Kidney epithelial cell (primary cell): ENCODE data around the gene SUCLA2. TPM values are rescaled to one million over a fixed set of nuclear protein-coding genes. Genes with fewer than 3 reads are reported as not detected.

Experiments
- DNase-seq: peaks from one replicate; pipeline ENCODE4 v3.0.0-alpha.2; 2010; ENCODE audit warnings: low read depth
- H3K27me3 ChIP-seq: 2 replicates; pipeline ENCODE4 v1.6.0; 2011; ENCODE audit warnings: low read length; ENCODE audit not compliant: control insufficient read depth, insufficient read depth
- H3K36me3 ChIP-seq: 2 replicates; pipeline ENCODE4 v1.5.1; 2011; ENCODE audit warnings: low read length; ENCODE audit not compliant: control insufficient read depth, insufficient read depth
- H3K4me3 ChIP-seq: 2 replicates; pipeline ENCODE4 v1.5.1; 2011; ENCODE audit warnings: low read depth, mild to moderate bottlenecking, control low read depth, low read length
- total RNA-seq: library from RNA; depleted of rRNA; stranded (reverse); fragments of >200 nt; gene quantifications from 2 replicates; pipeline ENCODE4 v1.2.3, GENCODE V29; 2015
- TF ChIP-seq, protein P1 (sequence below): IDR thresholded peaks from 2 replicates; pipeline ENCODE4 v1.5.1; 2011; ENCODE audit warnings: mild to moderate bottlenecking, moderate library complexity, low read length, control low read depth, inconsistent platforms; ENCODE audit not compliant: insufficient read depth, poor library complexity, severe bottlenecking

Gene SUCLA2
- total RNA-seq, 1 donor from 2014 or later: 32.7 TPM

DNA sequence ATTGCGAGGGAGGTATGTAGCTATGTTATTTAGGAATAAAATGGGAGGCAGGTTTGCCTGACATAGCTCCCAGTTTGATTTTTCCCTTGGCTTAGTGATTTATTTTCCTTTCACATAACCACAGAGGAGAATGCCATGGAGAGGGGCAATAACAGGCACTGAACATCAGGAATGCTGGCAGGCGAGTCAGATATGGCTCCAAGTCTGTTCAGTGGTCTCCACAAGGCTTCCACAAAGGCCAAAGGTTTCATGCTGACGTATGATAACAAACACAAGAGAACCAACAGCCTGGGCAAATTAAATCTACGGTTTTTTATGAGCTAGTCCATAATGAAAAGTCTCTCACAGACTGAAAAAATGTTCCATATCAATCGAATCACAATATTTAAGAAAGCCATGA is 66.7 kb downstream of the SUCLA2 start:
- no peak for DNase-seq
- TF ChIP-seq, protein P1, sequence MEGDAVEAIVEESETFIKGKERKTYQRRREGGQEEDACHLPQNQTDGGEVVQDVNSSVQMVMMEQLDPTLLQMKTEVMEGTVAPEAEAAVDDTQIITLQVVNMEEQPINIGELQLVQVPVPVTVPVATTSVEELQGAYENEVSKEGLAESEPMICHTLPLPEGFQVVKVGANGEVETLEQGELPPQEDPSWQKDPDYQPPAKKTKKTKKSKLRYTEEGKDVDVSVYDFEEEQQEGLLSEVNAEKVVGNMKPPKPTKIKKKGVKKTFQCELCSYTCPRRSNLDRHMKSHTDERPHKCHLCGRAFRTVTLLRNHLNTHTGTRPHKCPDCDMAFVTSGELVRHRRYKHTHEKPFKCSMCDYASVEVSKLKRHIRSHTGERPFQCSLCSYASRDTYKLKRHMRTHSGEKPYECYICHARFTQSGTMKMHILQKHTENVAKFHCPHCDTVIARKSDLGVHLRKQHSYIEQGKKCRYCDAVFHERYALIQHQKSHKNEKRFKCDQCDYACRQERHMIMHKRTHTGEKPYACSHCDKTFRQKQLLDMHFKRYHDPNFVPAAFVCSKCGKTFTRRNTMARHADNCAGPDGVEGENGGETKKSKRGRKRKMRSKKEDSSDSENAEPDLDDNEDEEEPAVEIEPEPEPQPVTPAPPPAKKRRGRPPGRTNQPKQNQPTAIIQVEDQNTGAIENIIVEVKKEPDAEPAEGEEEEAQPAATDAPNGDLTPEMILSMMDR: no peak
- no peak overlapping the region for H3K4me3 ChIP-seq
- no peaks in the 10 kb centered on the region for H3K36me3 ChIP-seq
- no peaks in the 10 kb centered on the region for H3K27me3 ChIP-seq

- TF ChIP-seq, protein P1: no peak
- H3K36me3 ChIP-seq: no peaks in the 10 kb centered on the region
- no peaks in the 10 kb centered on the region for H3K27me3 ChIP-seq
- H3K4me3 ChIP-seq: no peak overlapping the region
- DNase-seq: no peak
Measured at GRCh38 chr13:47932950-47933923, 67.8 kb downstream of the SUCLA2 start.

GRCh38 chr13:47930649-47931165 is 70.4 kb downstream of the SUCLA2 start:
- TF ChIP-seq, protein P1: no peak
- no peak overlapping the region for H3K4me3 ChIP-seq
- H3K27me3 ChIP-seq: no peaks in the 10 kb centered on the region
- no peaks in the 10 kb centered on the region for H3K36me3 ChIP-seq
- DNase-seq: no peak

GRCh38 chr13:47929156-47929555 is 71.9 kb downstream of the SUCLA2 start:
- no peak for DNase-seq
- no peaks in the 10 kb centered on the region for H3K27me3 ChIP-seq
- no peaks in the 10 kb centered on the region for H3K36me3 ChIP-seq
- H3K4me3 ChIP-seq: no peak overlapping the region
- TF ChIP-seq, protein P1: no peak

DNA sequence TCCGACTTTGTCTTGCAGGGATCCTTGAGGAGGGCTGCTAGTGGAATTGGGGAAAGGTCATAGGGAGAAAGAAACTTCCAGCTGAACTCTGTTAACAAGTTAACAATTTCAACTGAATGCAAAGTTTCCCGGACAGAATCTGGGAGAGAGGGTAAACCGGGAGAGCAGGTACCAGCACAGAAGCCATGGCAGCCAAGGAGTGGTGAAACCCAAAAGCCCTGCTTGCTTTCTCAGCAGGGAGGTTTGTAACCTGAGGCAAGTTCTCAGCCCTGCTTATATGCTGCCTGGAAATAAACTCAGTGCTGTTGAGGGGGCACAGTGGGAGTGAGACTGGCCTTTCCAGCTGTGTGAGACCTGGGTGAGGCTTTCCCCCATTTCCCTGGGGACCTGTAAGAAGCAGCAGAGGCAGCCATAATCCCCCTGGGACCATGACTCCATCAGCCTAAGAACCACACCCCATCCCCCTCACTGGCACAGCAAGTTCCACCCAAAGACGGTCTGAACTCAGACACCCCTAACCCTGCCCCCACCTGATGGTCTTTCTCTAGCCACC is 84.0 kb downstream of the SUCLA2 start:
- no peak overlapping the region for H3K4me3 ChIP-seq
- H3K27me3 ChIP-seq: no peaks in the 10 kb centered on the region
- TF ChIP-seq, protein P1: no peak
- DNase-seq: no peak
- no peaks in the 10 kb centered on the region for H3K36me3 ChIP-seq
